T-helper 2 cell (primary cell): Measurements from ENCODE around the gene HPD.

Source experiments
- DNase-seq, 5 experiments: peaks; one replicate each; pipeline versions ENCODE4 v3.0.0 to v3.0.0-alpha.2; 2012 to 2022

Gene HPD

DNA sequence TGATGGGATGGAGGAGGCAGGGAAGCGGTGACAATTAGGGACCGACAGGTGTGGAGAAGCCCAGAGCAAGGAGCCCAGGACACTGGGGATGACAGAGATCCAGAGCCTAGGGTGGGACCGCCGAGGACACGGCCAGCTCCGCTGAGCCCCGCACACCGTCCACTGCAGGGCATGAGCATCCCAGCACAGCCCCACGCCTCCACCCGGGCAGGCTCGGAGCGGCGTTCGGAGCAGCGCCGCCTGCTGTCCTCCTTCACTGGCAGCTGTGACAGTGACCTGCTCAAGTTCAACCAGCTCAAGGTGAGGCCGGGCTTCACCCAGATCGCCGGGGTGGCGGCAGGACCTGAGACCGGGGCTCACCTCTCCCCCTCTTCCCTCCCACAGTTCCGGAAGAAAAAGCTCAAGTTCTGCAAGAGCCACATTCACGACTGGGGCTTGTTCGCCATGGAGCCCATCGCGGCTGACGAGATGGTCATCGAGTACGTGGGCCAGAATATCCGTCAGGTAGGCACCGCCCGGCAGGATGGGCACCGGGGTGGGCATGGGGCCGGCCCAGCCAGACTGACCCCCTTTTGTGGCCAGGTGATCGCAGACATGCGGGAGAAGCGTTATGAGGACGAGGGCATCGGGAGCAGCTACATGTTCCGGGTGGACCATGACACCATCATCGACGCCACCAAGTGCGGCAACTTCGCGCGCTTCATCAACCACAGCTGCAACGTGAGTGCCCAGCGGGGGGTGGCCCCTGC is 31.1 kb downstream of the HPD start:
- DNase-seq = no peak

DNA sequence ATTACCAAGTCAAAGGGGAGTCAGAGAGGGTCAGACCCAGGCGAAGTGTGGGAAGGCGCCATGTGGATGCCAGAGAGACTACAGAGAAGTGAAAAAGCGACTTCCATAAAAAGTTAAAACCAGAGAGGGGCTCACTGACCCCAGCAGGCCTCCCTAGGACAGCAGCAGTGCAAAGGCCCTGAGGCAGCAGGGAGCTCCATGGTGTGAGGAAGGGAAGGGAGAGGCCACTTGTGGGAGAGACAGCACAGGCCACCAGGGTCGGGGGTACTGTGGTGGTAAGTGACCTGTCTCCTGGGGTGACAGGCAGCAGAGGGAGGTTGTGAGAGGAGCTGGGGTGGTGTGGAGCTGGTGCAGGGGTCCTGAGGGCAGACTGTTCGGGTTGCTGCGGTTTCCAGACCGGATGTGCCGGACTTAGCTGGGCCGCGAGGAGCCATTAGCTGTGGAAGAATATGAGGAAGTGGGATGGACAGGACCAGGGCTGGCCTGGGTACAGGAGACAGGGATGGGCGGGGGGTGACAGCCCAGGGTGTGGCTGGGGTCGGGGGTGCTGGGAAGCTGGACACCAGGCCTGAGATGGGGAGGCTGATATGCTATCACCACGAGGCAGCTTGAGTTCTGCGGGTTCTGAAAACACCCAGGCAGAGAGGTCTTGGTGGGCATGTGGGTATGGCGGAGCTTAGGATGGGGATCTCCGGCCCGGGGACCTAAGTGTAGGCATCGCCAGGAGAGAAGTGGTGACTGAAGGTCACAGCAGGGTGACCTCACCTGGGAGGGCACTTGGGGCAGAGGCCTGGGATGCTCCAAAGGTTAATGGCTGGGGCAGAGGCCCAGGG is 32.1 kb downstream of the HPD start:
- DNase-seq = no peak

DNA sequence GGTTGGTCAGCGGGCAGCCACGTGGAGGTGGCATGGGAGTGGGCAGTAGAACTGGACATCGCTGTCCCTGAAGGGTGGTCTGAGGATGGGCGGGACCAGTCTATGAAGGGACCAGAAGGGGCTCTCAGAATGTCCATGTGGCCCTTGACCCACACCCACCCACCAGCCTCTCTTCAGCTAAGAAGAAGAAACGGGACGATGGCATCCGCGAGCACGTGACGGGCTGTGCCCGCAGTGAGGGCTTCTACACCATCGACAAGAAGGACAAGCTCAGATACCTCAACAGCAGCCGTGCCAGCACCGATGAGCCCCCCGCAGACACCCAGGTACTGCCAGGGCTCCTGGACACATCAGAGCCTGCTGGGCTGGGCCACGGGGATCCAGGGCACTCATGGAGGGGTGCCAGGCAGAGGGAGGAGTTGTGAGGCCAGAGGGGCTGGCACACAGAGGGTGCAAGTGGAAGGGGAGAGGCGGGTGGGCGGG is 33.6 kb downstream of the HPD start:
- no peak for DNase-seq

DNA sequence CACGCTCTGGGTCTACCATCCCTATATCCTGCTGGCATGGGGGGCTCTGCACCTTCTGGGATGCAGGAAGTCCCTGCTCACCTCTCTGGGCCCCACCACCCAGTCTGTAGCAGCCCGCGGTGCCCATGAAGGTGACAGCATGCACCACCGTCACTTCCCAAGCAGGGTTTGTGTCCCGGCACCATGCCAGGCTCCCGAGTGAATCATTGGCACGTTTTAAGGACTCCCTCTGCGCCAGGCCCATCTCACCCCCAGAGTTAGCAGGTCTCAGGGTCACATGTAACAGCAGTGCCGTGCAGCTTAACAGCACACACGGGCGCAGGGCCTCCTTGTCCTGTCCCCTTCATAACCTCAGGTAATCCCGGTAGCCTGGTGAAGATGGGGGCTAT is 34.9 kb downstream of the HPD start:
- no peak for DNase-seq

DNA sequence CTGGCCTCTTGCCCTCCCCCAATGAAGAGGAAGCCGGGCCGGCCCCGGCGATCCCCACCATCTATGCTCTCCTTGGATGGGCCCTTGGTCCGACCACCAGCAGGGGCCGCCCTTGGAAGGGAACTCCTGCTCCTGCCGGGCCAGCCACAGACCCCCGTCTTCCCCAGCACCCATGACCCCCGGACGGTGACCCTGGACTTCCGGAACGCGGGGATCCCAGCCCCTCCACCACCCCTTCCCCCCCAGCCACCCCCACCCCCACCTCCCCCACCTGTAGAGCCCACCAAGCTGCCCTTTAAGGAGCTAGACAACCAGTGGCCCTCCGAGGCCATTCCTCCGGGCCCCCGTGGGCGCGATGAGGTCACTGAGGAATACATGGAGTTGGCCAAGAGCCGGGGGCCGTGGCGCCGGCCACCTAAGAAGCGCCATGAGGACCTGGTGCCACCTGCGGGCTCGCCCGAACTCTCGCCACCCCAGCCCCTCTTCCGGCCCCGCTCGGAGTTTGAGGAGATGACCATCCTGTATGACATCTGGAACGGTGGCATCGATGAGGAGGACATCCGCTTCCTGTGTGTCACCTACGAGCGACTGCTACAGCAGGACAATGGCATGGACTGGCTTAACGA is 35.4 kb downstream of the HPD start:
- DNase-seq = no peak

DNA sequence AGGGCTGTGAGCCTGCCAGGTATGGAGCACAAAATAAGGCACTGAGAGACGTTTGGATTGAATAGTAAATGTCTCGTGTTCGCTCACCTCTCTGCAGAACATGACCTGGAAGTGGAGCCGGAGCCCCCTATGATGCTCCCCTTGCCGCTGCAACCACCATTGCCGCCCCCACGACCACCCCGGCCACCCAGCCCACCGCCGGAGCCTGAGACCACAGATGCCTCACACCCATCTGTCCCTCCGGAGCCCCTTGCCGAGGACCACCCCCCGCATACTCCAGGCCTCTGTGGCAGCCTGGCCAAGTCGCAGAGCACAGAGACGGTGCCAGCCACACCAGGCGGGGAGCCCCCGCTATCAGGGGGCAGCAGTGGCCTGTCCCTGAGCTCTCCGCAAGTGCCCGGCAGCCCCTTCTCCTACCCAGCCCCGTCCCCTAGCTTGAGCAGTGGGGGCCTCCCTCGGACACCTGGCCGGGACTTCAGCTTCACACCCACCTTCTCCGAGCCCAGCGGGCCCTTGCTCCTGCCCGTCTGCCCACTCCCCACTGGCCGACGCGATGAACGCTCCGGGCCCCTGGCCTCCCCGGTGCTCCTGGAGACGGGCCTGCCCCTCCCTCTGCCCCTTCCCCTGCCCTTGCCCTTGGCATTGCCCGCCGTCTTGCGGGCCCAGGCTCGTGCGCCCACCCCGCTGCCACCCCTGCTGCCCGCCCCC is 36.1 kb downstream of the HPD start:
- no peak for DNase-seq

DNA sequence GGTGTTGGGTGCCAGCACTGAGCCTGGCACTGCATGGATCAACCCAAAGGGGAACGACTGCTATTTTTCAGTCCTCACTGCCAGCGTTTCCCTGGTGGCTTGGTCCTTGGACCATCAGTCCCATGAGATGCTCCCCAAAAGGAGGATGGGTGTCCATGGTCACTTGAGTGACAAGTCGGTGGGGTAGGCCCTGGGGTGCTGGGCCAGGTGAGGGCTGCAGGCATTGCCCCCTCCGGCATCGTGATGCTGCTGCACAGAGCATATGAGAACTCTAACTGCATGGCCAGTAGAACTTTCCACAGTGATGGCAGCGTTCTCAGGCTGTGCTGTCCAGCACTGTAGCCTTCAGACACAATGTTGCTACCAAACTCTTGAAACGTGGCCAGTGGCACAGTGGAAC is 38.6 kb downstream of the HPD start:
- no peak for DNase-seq

DNA sequence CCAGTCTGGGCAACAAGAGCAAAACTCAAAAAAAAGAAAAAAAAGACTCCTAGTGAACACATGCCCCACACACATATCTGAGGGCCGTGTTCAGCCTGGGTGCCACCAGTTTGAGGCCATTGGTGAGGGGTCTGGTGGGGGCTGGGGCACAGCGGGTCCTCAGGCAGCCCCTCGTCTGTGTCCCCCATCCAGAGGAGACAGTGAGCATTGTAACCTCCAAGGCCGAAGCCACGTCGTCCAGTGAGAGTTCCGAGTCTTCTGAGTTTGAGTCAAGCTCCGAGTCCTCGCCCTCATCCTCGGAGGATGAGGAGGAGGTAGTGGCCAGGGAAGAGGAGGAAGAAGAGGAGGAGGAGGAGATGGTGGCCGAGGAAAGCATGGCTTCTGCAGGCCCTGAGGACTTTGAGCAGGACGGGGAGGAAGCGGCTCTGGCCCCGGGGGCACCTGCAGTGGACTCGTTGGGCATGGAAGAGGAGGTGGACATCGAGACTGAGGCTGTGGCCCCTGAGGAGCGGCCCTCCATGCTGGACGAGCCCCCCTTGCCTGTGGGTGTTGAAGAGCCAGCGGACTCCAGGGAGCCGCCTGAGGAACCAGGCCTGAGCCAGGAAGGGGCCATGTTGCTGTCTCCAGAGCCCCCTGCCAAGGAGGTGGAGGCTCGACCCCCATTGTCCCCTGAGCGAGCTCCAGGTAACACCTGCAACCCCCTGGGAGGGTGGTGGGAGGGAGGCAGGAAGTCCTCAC is 39.3 kb downstream of the HPD start:
- DNase-seq = no peak

DNA sequence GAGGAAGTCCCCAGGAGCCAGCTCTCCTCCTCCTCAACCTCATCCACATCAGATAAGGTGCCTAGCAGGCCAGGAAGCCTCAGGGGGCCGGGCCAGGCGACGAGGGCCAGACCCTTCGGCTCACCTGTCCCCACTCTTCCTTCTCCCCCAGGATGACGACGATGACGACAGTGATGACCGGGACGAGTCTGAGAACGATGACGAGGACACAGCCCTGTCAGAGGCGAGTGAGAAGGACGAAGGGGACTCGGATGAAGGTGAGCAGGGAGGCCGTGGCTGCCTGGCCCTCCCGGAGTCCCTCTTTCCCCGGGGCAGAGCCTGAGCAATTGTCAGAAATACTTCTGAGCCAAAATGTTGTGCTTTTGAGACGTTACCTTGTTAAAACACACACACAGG is 41.0 kb downstream of the HPD start:
- no peak for DNase-seq

DNA sequence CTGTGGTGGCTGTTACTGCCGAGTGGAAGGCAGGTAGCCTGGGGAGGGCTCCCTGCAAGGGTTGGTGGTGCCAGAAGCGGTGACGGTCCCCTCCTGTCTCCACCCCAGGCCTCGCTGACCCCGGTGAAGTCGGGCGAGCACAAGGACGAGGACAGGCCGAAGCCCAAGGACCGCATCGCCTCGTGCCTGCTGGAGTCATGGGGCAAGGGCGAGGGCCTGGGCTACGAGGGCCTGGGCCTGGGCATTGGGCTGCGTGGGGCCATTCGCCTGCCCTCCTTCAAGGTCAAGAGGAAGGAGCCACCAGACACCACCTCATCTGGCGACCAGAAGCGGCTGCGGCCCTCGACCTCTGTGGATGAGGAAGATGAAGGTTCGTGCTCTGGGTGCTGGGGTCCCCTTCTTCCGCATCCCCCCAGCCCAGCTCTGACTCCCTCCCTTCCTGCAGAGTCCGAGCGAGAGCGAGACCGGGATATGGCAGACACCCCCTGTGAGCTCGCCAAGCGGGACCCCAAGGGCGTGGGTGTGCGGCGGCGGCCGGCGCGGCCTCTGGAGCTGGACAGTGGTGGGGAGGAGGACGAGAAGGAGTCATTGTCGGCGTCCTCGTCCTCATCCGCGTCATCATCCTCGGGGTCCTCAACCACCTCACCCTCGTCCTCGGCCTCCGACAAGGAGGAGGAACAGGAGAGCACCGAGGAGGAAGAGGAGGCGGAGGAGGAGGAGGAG is 41.6 kb downstream of the HPD start:
- no peak for DNase-seq

DNA sequence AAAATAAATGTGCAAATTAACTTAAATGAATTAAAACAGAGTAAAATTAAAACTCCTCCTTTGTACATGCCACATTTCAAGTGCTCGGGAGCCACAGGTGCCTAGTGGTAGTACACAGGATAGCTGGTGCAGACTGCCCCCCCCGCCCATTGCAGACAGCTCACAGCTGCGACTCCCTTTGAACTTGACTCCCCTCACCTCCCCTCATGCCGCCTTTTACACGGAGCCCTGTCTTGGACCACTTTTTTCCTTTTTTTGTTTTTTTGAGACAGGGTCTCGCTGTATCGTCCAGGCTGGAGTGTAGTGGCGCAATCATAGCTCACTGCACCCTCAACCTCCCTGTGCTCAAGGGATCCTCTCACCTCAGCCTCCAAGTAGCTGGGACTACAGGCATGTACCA is 43.4 kb downstream of the HPD start:
- DNase-seq = no peak

DNA sequence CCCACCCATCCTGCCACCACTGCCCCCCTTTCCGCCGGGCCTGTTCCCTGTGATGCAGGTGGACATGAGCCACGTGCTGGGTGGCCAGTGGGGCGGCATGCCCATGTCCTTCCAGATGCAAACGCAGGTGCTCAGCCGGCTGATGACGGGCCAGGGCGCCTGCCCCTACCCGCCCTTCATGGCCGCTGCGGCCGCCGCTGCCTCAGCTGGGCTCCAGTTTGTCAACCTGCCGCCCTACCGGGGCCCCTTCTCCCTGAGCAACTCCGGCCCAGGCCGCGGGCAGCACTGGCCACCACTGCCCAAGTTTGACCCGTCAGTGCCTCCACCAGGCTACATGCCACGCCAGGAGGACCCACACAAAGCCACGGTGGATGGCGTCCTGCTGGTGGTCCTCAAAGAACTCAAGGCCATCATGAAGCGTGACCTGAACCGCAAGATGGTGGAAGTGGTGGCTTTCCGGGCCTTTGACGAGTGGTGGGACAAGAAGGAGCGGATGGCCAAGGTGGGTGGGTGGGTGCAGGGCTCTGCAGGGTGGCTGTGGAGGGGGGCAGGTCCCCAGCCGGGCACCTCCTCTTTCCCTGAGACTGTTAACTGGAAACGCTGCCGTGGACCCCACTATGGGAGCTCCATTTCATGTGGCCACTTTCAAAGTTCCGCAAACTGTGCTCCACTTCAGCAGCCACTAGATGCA is 44.1 kb downstream of the HPD start:
- no peak for DNase-seq

DNA sequence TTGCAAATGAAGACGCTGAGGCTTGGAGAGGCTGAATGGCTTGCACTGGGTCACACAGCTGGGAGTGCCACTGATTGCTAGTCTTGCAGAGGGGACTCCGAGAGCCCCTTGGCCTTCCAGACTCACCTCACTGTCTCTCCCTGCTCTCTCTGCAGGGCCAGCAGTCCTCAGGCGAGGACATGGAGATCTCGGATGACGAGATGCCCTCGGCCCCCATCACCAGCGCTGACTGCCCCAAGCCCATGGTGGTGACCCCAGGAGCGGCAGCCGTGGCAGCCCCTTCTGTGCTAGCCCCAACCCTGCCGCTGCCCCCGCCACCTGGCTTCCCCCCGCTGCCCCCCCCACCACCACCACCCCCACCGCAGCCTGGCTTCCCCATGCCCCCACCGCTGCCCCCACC is 44.7 kb downstream of the HPD start:
- no peak for DNase-seq

DNA sequence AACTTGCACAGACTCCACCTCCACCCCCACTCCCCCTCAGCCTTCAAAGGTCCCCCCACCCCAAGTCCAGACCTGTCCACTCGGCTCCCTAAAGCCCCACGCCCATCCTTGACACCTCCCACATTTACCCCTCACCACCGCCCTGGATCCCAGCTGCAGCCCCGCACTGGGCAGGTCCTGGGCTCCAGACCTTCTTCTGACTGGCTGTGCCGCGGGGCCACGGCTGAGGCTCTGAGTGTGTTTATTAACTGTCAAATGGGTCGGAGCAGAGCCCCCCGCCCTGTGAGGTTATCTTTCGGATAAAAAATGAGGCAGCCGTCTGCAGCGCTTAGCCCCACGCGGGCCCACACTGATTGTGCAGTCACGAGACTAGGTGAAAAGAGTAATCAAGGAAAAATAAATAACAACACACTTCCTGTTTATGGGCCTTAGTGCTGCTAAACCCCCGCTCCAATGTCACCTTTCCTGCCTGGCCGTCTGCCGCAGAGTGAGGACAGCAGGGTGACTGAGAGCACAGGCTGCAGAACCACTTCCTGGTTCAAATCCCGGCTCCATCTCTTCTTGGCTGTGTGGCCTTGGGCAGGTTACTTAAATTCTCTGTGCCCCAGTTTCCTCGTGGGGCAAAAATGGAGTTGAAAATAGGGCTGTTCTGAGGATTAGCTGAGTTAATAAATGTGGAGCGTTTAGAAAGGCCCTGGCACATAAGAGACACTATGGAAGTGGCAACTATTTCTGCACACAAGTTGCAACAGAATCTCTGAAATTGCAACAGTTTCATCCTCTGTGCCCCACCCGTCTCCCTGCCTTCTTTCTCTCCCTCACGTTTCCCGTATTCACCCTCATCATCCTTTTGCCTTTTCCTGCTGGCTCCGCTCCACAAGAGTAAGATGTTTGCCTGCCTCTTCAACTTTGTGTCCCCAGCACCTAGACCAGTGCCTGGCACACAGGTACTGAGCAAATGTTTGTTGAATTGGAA is 45.5 kb downstream of the HPD start:
- peak in 1 of 5 experiments; percentile 57 for DNase-seq

DNA sequence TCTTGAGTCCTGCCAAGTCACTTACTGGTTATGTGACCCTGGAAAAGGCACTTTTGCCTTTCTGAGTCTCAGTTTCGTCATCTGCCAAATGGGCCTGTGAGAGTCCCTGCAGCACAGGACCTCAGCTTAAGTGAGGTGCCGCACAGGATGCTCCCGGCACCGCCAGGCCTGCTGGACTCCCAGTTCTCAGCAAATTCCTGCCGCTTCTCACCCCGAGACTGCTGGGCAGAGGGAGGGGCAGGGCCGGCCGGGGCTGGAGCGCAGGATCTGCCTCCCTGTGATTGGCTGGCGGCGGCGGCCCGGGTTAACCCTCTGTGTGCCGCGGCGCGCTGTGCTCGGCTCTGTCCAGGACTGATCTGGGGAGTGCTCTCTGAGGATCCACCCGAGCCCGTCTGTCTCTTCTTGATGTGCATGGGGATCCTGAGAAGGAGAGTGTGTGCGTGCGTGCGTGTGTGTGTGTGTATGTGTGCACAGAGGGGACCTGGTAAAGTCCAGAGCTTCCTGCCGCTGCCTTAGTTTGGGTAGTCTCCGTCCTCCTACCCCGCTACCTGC is 46.3 kb downstream of the HPD start:
- DNase-seq = peak in 2 of 5 experiments; percentile 26 to 63

DNA sequence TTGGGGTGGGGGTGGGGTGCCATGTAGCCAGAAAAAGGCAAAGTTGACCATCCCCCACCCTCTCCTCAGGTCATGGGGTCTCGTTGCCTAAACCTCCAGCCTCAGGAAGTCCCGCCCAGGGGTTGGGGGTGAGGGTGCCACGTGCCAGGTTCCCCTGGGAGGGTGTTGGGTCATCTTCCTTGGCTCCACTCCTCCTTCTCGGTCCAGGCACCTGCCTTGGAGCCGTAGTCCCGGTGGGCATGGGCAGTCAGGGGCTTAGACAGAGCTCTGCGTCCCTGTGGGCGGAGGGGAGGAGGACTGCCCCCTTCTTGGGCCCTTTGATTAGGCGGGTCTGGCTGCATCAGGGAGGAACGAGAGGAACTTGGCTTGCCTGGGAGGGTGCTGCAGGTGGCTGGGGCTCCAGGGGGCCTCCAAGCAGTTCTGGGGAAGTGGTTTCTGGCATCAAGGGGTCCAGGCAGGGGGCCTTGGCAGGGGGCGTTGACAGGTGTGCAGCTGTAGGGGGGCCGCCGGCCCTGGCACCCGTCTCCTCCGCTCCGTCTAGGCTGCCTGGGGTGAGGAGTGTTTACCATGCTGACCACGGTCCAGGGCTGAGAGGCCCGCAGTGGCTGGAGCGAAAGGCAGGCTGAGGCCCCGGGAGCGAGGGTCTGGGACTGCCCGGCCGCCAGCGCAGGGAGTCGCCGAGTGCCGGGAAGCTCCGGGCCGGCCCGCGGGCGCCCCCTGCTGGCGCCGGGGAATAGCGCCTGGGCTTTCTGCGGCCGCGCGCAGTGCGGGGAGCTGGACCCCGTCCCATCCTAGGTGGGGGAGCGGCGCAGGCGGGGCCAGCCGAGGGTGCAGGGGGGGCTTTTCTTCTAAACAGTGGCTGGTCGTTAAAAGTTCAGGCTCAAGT is 47.0 kb downstream of the HPD start:
- peak; percentile 52 to 64 (median 62) for DNase-seq

DNA sequence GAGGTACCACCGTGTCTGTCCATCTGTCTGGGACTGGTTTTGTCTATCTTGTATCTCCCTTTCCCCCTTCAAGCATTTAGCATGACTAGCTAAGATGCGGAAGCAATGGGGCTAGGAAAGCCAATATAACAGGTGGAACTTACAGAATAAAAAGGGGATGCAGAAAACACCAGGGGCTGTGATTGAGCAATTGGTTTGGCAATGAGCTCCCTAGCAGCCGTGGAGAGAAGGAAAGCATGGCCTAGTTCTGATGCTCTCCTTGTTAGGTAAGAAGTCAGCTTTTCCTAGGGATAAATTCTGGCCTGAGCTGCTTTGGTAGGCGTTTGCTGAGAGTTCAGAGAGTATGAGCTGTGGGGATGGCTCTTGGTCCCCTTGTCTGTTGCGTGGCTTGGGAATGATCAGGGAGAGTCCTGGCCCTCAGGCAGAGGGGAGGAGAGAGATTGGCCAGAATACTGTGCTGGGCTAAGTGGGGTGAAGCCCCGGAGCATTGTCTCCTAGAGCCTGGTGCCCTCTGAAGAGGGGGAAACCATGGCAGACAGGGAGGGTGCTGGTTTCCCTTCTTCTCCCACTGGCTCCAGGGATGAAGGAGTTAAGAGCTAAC is 47.7 kb downstream of the HPD start:
- no peak for DNase-seq
